GM18867 (cell line): ENCODE measurements around the gene MYOM3.
"Not testable (repeated sequence)": the region's sequence is repeated elsewhere in the genome, so short reads cannot be mapped to it uniquely, and the experiment has no call there.

Experiments
- ATAC-seq: cut with Tn5 transposase; IDR thresholded peaks from one replicate; pipeline ENCODE4 v1.9.1; 2021; ENCODE audit warnings: mild to moderate bottlenecking, moderate library complexity; ENCODE audit not compliant: unreplicated experiment

MYOM3 gene

DNA sequence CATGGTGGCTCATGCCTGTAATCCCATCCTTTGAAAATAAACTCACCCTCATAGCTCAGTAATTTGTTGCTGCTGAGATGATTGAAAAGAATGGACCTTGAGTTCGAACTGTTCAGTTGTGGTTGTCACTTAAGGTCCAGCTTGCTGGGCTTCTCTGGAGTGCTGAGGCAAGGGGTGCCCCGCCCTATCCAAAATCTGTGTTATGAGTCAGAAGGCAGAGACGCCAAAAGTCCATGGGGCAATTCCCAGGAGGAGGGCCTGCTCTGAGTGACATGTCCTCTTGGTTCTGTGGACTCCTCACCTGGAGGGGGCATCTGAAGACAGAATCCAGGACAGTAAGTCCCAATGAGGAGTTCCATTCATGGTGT lies 64.8 kb downstream of the MYOM3 start:
- ATAC-seq, result no peak

- ATAC-seq, result no peak
These were observed 66.2 kb downstream of the MYOM3 start for GRCh38 chr1:24045771-24046170.

- ATAC-seq, result not testable (repeated sequence)
These were observed 67.3 kb downstream of the MYOM3 start for GRCh38 chr1:24044672-24045071.

GRCh38 chr1:24043345-24044032 lies 68.4 kb downstream of the MYOM3 start:
- ATAC-seq, result no peak

GRCh38 chr1:24042315-24042714 lies 69.6 kb downstream of the MYOM3 start:
- no peak for ATAC-seq

- ATAC-seq, result no peak
These were observed 75.8 kb downstream of the MYOM3 start for GRCh38 chr1:24036088-24036487.

DNA sequence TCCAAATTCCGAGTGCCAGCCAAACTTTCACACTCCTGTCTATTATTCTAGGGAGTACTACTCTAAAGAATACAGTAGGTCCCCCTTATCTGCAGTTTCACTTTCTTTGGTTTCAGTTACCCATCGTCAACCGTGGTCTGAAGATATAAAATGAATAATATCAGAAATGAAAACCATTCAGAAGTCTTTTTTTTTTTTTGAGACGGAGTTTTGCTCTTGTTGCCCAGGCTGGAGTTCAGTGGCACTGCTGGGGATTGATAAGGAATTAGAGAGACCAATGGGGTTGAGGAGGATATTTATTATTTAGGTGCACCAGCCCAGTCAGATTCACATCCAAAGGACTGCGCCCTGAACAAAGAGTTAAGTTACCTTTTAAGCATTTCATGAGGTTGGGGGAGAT lies 79.0 kb downstream of the MYOM3 start:
- no peak for ATAC-seq

GRCh38 chr1:24030976-24031516 lies 80.9 kb downstream of the MYOM3 start:
- ATAC-seq, result not testable (repeated sequence)

GRCh38 chr1:24027838-24028468 lies 84.0 kb downstream of the MYOM3 start:
- no peak for ATAC-seq

- no peak for ATAC-seq
These were observed 89.2 kb downstream of the MYOM3 start for GRCh38 chr1:24022581-24023361.

DNA sequence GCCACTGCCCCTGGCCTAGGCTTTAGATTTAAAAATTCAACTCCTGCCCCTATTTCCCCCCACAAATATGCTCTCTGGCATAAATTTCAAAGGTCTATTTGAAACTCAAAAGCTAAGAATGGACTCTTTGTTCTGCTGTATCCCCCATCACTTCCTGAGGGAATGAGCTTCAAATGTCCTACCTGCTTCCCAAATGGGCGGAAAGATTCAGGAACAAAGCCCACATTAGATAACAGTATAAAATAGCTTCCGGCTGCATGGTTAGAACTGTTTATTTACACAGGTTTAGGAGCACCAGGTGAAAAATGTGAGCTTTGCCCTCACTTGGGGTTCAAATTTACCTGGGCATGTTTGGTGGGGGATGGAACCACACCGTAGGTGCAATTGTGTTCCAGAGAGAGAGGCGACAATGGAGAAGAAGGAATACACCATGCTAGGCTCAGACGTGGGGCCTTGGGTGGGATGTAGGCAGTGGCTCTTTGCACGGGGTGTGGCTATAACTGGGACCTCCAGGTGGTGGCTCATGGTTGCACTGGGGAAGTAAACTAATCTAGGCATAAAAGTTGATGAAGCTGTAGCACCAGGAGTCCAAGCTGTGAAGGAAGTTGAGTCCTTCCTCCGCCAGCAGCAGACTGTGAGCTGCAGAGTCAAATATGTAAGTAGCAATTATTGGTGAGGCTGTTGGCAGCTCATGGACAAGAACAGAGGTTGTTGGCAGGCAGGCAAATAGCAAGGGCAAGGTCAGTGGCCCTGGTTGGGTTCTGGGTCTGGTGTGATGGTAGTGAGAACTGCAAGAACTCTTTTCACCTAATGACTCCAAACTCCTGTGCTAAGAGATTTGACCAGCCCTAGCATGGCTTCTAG lies 90.3 kb downstream of the MYOM3 start:
- no peak for ATAC-seq

GRCh38 chr1:24020470-24020869 lies 91.5 kb downstream of the MYOM3 start:
- ATAC-seq, result no peak

GRCh38 chr1:24020025-24020424 lies 91.9 kb downstream of the MYOM3 start:
- ATAC-seq, result no peak

GRCh38 chr1:24018611-24019580 lies 93.0 kb downstream of the MYOM3 start:
- no peak for ATAC-seq

GRCh38 chr1:24015221-24016210 lies 96.4 kb downstream of the MYOM3 start:
- no peak for ATAC-seq

- ATAC-seq, result not testable (repeated sequence)
These were observed 99.1 kb downstream of the MYOM3 start for GRCh38 chr1:24012878-24013277.

- no peak for ATAC-seq
These were observed 101.3 kb downstream of the MYOM3 start for GRCh38 chr1:24010650-24011049.

- no peak for ATAC-seq
These were observed 102.5 kb downstream of the MYOM3 start for GRCh38 chr1:24009406-24009805.
